Measurements from ENCODE around the gene PCIF1. TPM values are rescaled to one million over a fixed set of nuclear protein-coding genes. Genes with fewer than 3 reads are reported as not detected.
"Not testable (repeated sequence)": the region's sequence is repeated elsewhere in the genome, so short reads cannot be mapped to it uniquely, and the experiment has no call there.

Gene PCIF1
- total RNA-seq, 1 experiment from 2014 or later: 10.9 TPM

DNA sequence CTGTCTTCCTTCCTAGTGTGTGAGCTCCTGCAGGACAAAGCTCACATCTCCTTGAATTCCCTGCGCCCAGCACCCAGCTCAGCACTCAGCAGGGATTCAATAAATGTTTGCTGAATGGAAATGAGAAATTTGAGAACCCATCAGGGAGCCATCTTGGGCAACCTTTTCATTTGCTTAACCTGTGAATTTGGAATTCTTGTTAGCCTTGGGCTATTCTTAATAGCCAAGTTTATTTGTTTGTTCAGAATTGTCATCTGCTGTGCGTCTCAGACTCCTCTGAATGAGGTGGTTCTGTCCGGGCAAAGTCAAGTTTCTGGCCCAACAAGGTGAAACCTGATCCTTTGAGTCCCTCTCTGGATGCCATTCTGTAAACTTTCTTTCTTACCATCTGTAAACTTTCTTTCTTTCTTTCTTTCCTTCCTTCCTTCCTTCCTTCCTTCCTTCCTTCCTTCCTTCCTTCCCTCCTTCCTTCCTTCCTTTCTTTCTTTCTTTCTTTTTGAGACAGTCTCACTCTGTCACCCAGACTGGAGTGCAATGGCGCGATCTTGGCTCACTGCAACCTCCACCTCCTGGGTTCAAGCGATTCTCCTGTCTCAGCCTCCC lies 61.1 kb downstream of the PCIF1 start:
- in situ Hi-C loops (cut with HindIII; ENCODE audit: low pct_unique_long_range_greater_than_20kb, low sequenced_read_pairs); DNase-seq (ENCODE audit: low read depth, low spot score): not testable (repeated sequence)

DNA sequence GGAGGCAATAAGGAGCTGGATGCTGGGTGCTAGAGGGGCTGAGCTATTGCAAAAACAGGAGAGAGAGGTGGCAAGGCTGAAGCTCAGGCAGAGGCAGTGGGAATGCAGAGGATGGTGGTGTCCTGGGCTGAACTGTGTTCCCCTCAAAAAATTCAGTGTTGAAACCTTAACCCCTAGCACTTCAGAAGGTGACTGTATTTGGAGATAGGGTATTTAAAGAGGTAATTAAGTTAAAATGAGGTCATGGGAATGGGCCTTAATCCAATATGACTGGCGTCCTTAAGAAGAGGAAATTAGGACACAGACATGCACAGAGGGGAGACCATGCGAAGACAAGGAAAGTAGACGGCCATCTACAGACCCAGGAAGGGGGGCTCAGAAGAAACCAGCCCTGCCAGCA lies 62.7 kb downstream of the PCIF1 start:
- DNase-seq (ENCODE audit: low read depth, low spot score): no peak
- in situ Hi-C loops (cut with HindIII; ENCODE audit: low pct_unique_long_range_greater_than_20kb, low sequenced_read_pairs): no loop called here

Other genes with a start within 250 kb of the PCIF1 start
- not detected in 2 replicates for gene WFDC13, start 232.6 kb upstream of the PCIF1 start, total RNA-seq (2014; rRNA removed; shearing (Covaris generic))
- not detected in 2 replicates for gene WFDC10B, start 229.7 kb upstream of the PCIF1 start, total RNA-seq (2014; rRNA removed; shearing (Covaris generic))
- not detected in 2 replicates for gene SPINT4, start 212.3 kb upstream of the PCIF1 start, total RNA-seq (2014; rRNA removed; shearing (Covaris generic))
- gene WFDC3, start 142.8 kb upstream of the PCIF1 start, total RNA-seq (2014; rRNA removed; shearing (Covaris generic)): 0.58 TPM in 1 of 2 replicates, not detected in the other
- gene DNTTIP1, start 142.7 kb upstream of the PCIF1 start, total RNA-seq (2014; rRNA removed; shearing (Covaris generic)): 26.4 and 31.6 TPM in 2 replicates
- gene UBE2C, start 122.0 kb upstream of the PCIF1 start, total RNA-seq (2014; rRNA removed; shearing (Covaris generic)): 75.4 and 76.9 TPM in 2 replicates
- 0.37 TPM in 1 of 2 replicates, not detected in the other for gene TNNC2, start 107.4 kb upstream of the PCIF1 start, total RNA-seq (2014; rRNA removed; shearing (Covaris generic))
- 14.8 and 25.5 TPM in 2 replicates for gene SNX21, start 100.9 kb upstream of the PCIF1 start, total RNA-seq (2014; rRNA removed; shearing (Covaris generic))
- gene ACOT8, start 77.3 kb upstream of the PCIF1 start, total RNA-seq (2014; rRNA removed; shearing (Covaris generic)): 49.4 and 60.4 TPM in 2 replicates
- gene ZSWIM3, start 77.1 kb upstream of the PCIF1 start, total RNA-seq (2014; rRNA removed; shearing (Covaris generic)): 3.0 and 3.4 TPM in 2 replicates
- gene ZSWIM1, start 53.5 kb upstream of the PCIF1 start, total RNA-seq (2014; rRNA removed; shearing (Covaris generic)): 11.5 and 13.7 TPM in 2 replicates
- 1.3 and 2.2 TPM in 2 replicates for gene SPATA25, start 47.1 kb upstream of the PCIF1 start, total RNA-seq (2014; rRNA removed; shearing (Covaris generic))
- gene NEURL2, start 43.5 kb upstream of the PCIF1 start, total RNA-seq (2014; rRNA removed; shearing (Covaris generic)): 7.1 and 8.9 TPM in 2 replicates
- 447 and 457 TPM in 2 replicates for gene CTSA, start 43.3 kb upstream of the PCIF1 start, total RNA-seq (2014; rRNA removed; shearing (Covaris generic))
- 18.5 and 19.9 TPM in 2 replicates for gene PLTP, start 22.5 kb upstream of the PCIF1 start, total RNA-seq (2014; rRNA removed; shearing (Covaris generic))
- 8.4 and 10.1 TPM in 2 replicates for gene ZNF335, start 37.5 kb downstream of the PCIF1 start, total RNA-seq (2014; rRNA removed; shearing (Covaris generic))
- not detected in 2 replicates for gene MMP9, start 74.2 kb downstream of the PCIF1 start, total RNA-seq (2014; rRNA removed; shearing (Covaris generic))
- 0.74 and 1.5 TPM in 2 replicates for gene SLC12A5, start 94.5 kb downstream of the PCIF1 start, total RNA-seq (2014; rRNA removed; shearing (Covaris generic))
- 15.9 and 16.6 TPM in 2 replicates for gene NCOA5, start 155.3 kb downstream of the PCIF1 start, total RNA-seq (2014; rRNA removed; shearing (Covaris generic))
- not detected in 2 replicates for gene CD40, start 183.6 kb downstream of the PCIF1 start, total RNA-seq (2014; rRNA removed; shearing (Covaris generic))

Data from SK-MEL-5 (cell line).